Measurements from ENCODE around the gene NOSTRIN.

DNA sequence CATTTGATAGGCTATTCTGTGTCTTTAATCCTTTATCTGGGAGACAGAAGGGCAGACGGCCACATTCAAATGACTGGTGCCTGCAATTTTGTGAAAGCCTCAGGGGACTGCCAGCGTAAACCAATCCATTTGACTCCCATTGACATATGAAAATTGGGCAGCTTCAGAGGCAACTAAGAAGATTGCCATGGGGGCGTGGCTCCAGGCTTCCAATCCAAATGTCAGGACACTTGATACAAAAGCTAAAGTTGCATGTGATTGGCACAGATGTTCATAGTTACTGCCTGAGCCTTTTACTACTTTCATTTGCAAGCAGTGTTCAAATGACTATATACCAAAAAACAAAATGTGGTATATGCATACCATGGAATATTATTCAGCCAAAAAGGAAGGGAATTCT lies 45.8 kb downstream of the NOSTRIN start:
- TF ChIP-seq, protein P1, sequence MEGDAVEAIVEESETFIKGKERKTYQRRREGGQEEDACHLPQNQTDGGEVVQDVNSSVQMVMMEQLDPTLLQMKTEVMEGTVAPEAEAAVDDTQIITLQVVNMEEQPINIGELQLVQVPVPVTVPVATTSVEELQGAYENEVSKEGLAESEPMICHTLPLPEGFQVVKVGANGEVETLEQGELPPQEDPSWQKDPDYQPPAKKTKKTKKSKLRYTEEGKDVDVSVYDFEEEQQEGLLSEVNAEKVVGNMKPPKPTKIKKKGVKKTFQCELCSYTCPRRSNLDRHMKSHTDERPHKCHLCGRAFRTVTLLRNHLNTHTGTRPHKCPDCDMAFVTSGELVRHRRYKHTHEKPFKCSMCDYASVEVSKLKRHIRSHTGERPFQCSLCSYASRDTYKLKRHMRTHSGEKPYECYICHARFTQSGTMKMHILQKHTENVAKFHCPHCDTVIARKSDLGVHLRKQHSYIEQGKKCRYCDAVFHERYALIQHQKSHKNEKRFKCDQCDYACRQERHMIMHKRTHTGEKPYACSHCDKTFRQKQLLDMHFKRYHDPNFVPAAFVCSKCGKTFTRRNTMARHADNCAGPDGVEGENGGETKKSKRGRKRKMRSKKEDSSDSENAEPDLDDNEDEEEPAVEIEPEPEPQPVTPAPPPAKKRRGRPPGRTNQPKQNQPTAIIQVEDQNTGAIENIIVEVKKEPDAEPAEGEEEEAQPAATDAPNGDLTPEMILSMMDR (IDR thresholded peaks at IDR 0.05), result no peak
- no peak for TF ChIP-seq POLR2A (IDR thresholded peaks at IDR 0.05)

Data from sigmoid colon (tissue), 3 donors.